ENCODE data around the gene CRYBG3.

The CRYBG3 gene

DNA sequence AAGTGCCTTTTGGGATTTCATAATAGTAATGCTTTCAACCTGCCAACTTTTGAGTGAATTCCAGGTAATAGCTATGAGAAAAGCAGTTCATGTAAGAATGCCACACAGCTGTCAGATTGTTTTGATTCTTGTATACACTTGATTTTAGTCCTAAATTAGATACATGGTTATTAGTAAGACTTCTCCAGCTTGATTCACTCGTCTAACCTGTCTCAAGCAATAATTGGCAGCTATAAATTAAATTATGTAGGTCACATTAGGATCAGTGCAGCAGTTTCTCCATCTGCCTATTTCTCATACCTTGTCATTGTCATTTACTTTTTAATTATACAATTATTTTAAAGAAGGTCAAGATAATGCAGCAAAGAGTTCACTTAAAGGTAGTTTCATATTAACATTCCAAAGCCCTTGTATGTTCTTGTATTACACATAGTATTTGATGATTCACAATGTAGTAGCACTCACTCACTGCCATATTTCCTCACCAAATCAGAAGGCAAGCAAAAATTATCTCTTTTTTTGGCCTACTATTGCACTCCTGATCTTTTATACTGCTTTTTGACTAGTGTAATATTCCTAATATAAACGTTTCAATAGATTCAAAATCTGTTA is 10.9 kb upstream of the CRYBG3 start:
- no peaks in the 10 kb centered on the region for H3K27me3 ChIP-seq (ENCODE audit: insufficient read depth, low read length, poor library complexity)
- H3K4me2 ChIP-seq (ENCODE audit: low read length), result no peak overlapping the region
- H2BK5ac ChIP-seq (ENCODE audit: low read length), result no peak overlapping the region
- no peak for DNase-seq
- no peak overlapping the region for H2AK5ac ChIP-seq (ENCODE audit: low read length)
- no CpG with 5 or more reads among the region's 2 CpGs for WGBS (ENCODE audit: extremely low coverage, insufficient coverage, low lambda C conversion rate)
- H4K5ac ChIP-seq (ENCODE audit: low read length), result no peak overlapping the region
- no peaks in the 10 kb centered on the region for H3K79me1 ChIP-seq (ENCODE audit: low read length)
- H3K79me2 ChIP-seq (ENCODE audit: control insufficient read depth, insufficient read depth, low read length), result no peaks in the 10 kb centered on the region
- no peak overlapping the region for H3K4me3 ChIP-seq (ENCODE audit: low read length)
- H3K9ac ChIP-seq (ENCODE audit: low read length), result no peak overlapping the region
- H3K56ac ChIP-seq (ENCODE audit: low read length), result no peak overlapping the region
- H4K8ac ChIP-seq (ENCODE audit: low read depth, low read length), result no peak overlapping the region
- H3K18ac ChIP-seq (ENCODE audit: low read length), result no peak overlapping the region
- H3K4me1 ChIP-seq (ENCODE audit: control insufficient read depth, low read depth, low read length), result no peaks in the 10 kb centered on the region
- no peak overlapping the region for H3K27ac ChIP-seq (ENCODE audit: low read depth, low read length)
- no peak overlapping the region for H2BK120ac ChIP-seq (ENCODE audit: low read depth, low read length)
- H2BK15ac ChIP-seq (replicated peaks; ENCODE audit: low read depth), result no peak overlapping the region
- H3K36me3 ChIP-seq (ENCODE audit: control insufficient read depth, insufficient read depth, low read length), result no peaks in the 10 kb centered on the region
- H3K4ac ChIP-seq (ENCODE audit: low read depth, low read length), result no peak overlapping the region
- H3K23ac ChIP-seq (ENCODE audit: low read length), result no peak overlapping the region

DNA sequence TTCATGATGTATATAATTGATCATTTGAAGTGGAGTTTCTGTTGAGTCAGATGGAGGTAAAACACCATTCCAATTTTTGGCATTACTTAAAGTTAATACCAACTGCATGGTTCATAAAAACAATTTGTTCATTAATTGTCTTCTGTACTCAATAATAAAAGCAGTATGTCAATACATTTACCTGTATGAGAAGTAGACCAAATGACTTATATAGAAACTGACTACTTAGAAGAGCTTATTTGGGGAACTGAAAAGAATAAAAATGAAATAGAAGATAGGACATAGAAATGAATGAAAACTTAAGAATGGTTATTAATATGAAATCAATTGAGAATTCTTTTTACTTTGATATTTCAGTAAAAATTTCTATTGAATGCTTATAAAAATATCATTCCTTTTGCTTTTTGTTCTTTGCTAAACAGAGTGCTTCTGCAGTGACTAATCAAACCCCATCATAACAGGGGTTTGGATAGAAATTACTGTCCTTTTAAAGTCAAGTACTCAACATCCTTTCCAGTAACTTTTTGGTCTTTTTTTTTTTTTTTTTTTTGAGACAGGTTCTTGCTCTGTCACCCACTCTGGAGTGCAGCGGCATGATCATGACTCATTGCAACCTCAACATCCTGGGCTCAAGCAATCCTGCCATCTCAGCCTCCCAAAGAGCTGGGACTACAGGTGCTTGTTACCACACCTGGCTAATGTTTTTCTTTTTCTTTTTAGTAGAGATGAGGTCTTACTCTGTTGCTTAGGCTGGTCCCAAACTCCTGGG is 6.5 kb upstream of the CRYBG3 start:
- no peak for DNase-seq
- no peaks in the 10 kb centered on the region for H3K27me3 ChIP-seq (ENCODE audit: insufficient read depth, low read length, poor library complexity)
- H2BK15ac ChIP-seq (replicated peaks; ENCODE audit: low read depth), result no peak overlapping the region
- no peak overlapping the region for H3K4ac ChIP-seq (ENCODE audit: low read depth, low read length)
- no peak overlapping the region for H3K27ac ChIP-seq (ENCODE audit: low read depth, low read length)
- H3K79me2 ChIP-seq (ENCODE audit: control insufficient read depth, insufficient read depth, low read length), result no peaks in the 10 kb centered on the region
- no peak overlapping the region for H2BK120ac ChIP-seq (ENCODE audit: low read depth, low read length)
- H3K23ac ChIP-seq (ENCODE audit: low read length), result no peak overlapping the region
- no peak overlapping the region for H4K8ac ChIP-seq (ENCODE audit: low read depth, low read length)
- no peak overlapping the region for H4K5ac ChIP-seq (ENCODE audit: low read length)
- H3K4me3 ChIP-seq (ENCODE audit: low read length), result no peak overlapping the region
- no peak overlapping the region for H3K9ac ChIP-seq (ENCODE audit: low read length)
- H3K79me1 ChIP-seq (ENCODE audit: low read length), result no peaks in the 10 kb centered on the region
- no peaks in the 10 kb centered on the region for H3K36me3 ChIP-seq (ENCODE audit: control insufficient read depth, insufficient read depth, low read length)
- no CpG with 5 or more reads among the region's 1 CpG for WGBS (ENCODE audit: extremely low coverage, insufficient coverage, low lambda C conversion rate)
- H3K4me1 ChIP-seq (ENCODE audit: control insufficient read depth, low read depth, low read length), result no peaks in the 10 kb centered on the region
- H2AK5ac ChIP-seq (ENCODE audit: low read length), result no peak overlapping the region
- no peak overlapping the region for H3K18ac ChIP-seq (ENCODE audit: low read length)
- no peak overlapping the region for H2BK5ac ChIP-seq (ENCODE audit: low read length)
- H3K4me2 ChIP-seq (ENCODE audit: low read length), result no peak overlapping the region
- no peak overlapping the region for H3K56ac ChIP-seq (ENCODE audit: low read length)

DNA sequence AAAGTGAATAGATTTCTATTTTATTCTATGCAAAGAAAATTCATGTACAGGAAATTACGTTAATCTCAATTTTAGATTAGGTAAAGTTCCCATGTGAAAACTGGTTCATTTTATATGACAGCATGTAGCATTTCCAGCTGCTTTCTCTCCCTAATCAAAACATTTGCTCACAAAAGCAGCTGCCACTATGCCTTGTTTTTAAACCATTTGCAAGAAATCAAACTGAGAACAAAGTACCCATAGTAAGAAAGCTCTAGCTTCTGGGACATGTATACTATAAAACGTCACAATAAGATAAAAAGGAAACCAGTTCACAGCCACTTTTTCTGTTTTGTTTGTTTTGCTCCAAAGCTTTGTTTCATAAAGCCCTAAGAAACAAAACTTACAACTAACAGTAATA is 5.0 kb upstream of the CRYBG3 start:
- no peak overlapping the region for H3K27ac ChIP-seq (ENCODE audit: low read depth, low read length)
- no peak overlapping the region for H2AK5ac ChIP-seq (ENCODE audit: low read length)
- H3K4me1 ChIP-seq (ENCODE audit: control insufficient read depth, low read depth, low read length), result no peaks in the 10 kb centered on the region
- no peak overlapping the region for H3K23ac ChIP-seq (ENCODE audit: low read length)
- H2BK5ac ChIP-seq (ENCODE audit: low read length), result no peak overlapping the region
- H2BK120ac ChIP-seq (ENCODE audit: low read depth, low read length), result no peak overlapping the region
- H2BK15ac ChIP-seq (replicated peaks; ENCODE audit: low read depth), result no peak overlapping the region
- no peaks in the 10 kb centered on the region for H3K79me1 ChIP-seq (ENCODE audit: low read length)
- WGBS (ENCODE audit: extremely low coverage, insufficient coverage, low lambda C conversion rate), result no CpG with 5 or more reads among the region's 2 CpGs
- H3K4ac ChIP-seq (ENCODE audit: low read depth, low read length), result no peak overlapping the region
- H3K18ac ChIP-seq (ENCODE audit: low read length), result no peak overlapping the region
- H3K36me3 ChIP-seq (ENCODE audit: control insufficient read depth, insufficient read depth, low read length), result no peaks in the 10 kb centered on the region
- no peak overlapping the region for H4K5ac ChIP-seq (ENCODE audit: low read length)
- H3K9ac ChIP-seq (ENCODE audit: low read length), result no peak overlapping the region
- H3K56ac ChIP-seq (ENCODE audit: low read length), result no peak overlapping the region
- no peak overlapping the region for H3K4me2 ChIP-seq (ENCODE audit: low read length)
- H3K27me3 ChIP-seq (ENCODE audit: insufficient read depth, low read length, poor library complexity), result no peaks in the 10 kb centered on the region
- DNase-seq, result no peak
- no peak overlapping the region for H4K8ac ChIP-seq (ENCODE audit: low read depth, low read length)
- no peak overlapping the region for H3K4me3 ChIP-seq (ENCODE audit: low read length)
- H3K79me2 ChIP-seq (ENCODE audit: control insufficient read depth, insufficient read depth, low read length), result no peaks in the 10 kb centered on the region

DNA sequence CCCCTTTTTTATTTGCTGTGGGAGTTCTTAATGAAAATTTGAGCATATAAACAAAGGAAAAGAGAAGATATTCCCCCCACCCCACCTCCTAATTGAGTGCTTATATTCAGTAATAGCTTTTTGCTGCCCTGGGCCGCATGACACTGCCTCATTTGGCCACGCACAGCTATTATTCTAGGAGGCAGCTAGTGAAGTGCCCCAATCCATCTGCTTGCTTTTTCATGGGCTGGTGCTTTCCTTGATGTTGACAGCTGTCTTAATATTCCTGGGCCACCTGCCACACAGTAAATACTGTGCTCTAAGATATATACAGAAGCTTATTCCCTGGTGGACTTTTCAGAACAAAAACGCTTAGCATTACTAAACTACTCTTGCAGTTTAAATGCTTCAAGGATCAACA is 3.8 kb upstream of the CRYBG3 start:
- Histone ChIP-seq H3K4me1 (ENCODE audit: control insufficient read depth, low read depth, low read length) (no peaks in the 10 kb centered on the region), H2BK120ac (ENCODE audit: low read depth, low read length) (no peak overlapping the region), H3K9ac (ENCODE audit: low read length) (no peak overlapping the region), H3K27me3 (ENCODE audit: insufficient read depth, low read length, poor library complexity) (no peaks in the 10 kb centered on the region), H3K27ac (ENCODE audit: low read depth, low read length) (no peak overlapping the region), H3K79me1 (ENCODE audit: low read length) (no peaks in the 10 kb centered on the region), H4K5ac (ENCODE audit: low read length) (no peak overlapping the region), H3K4ac (ENCODE audit: low read depth, low read length) (no peak overlapping the region), H3K23ac (ENCODE audit: low read length) (no peak overlapping the region), H3K36me3 (ENCODE audit: control insufficient read depth, insufficient read depth, low read length) (no peaks in the 10 kb centered on the region), H2BK5ac (ENCODE audit: low read length) (no peak overlapping the region), H4K8ac (ENCODE audit: low read depth, low read length) (no peak overlapping the region), H3K56ac (ENCODE audit: low read length) (no peak overlapping the region), H3K79me2 (ENCODE audit: control insufficient read depth, insufficient read depth, low read length) (no peaks in the 10 kb centered on the region), H3K18ac (ENCODE audit: low read length) (no peak overlapping the region), H2BK15ac (replicated peaks; ENCODE audit: low read depth) (no peak overlapping the region), H3K4me2 (ENCODE audit: low read length) (no peak overlapping the region), H2AK5ac (ENCODE audit: low read length) (no peak overlapping the region), H3K4me3 (ENCODE audit: low read length) (no peak overlapping the region)
- whole genome bisulfite sequencing (ENCODE audit: extremely low coverage, insufficient coverage, low lambda C conversion rate), result no CpG with 5 or more reads among the region's 3 CpGs
- DNase-seq, result no peak

DNA sequence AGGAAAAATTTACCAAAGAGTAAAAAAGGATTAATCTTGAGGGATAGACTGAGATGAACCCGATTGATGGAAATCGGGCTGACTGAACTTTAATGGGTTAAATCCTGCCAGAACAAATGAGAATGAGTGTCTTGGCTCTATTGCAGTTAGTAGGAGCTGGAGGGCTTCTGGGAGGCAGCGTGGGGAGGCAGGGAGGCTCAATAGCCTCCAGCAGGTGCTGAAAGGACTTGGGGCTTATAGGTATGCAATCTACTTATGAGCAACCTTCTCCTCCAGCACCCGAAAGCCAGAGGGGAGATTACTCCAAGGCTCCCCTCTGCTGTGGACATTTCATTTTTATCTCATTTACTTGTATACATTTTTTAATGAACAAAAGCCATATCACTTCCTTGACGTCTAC is 1.0 kb upstream of the CRYBG3 start:
- no peaks in the 10 kb centered on the region for H3K36me3 ChIP-seq (ENCODE audit: control insufficient read depth, insufficient read depth, low read length)

More for the DNA sequence above, 1.0 kb upstream of the CRYBG3 start:
- H3K23ac ChIP-seq (ENCODE audit: low read length), result no peak overlapping the region
- no peak overlapping the region for H2BK5ac ChIP-seq (ENCODE audit: low read length)
- H2BK120ac ChIP-seq (ENCODE audit: low read depth, low read length), result no peak overlapping the region
- H4K8ac ChIP-seq (ENCODE audit: low read depth, low read length), result no peak overlapping the region
- H3K79me2 ChIP-seq (ENCODE audit: control insufficient read depth, insufficient read depth, low read length), result no peaks in the 10 kb centered on the region
- peaks cover 2% of the 10 kb centered on the region for H3K27me3 ChIP-seq (ENCODE audit: insufficient read depth, low read length, poor library complexity)
- H3K27ac ChIP-seq (ENCODE audit: low read depth, low read length), result no peak overlapping the region
- H3K4me3 ChIP-seq (ENCODE audit: low read length), result no peak overlapping the region
- H3K79me1 ChIP-seq (ENCODE audit: low read length), result peaks cover 2% of the 10 kb centered on the region
- no peak overlapping the region for H2AK5ac ChIP-seq (ENCODE audit: low read length)
- no peak overlapping the region for H3K18ac ChIP-seq (ENCODE audit: low read length)
- DNase-seq, result no peak
- H3K4ac ChIP-seq (ENCODE audit: low read depth, low read length), result no peak overlapping the region
- no peak overlapping the region for H3K9ac ChIP-seq (ENCODE audit: low read length)
- H3K4me2 ChIP-seq (ENCODE audit: low read length), result no peak overlapping the region
- peaks cover 2% of the 10 kb centered on the region for H3K4me1 ChIP-seq (ENCODE audit: control insufficient read depth, low read depth, low read length)
- H3K56ac ChIP-seq (ENCODE audit: low read length), result no peak overlapping the region
- H2BK15ac ChIP-seq (replicated peaks; ENCODE audit: low read depth), result no peak overlapping the region
- no peak overlapping the region for H4K5ac ChIP-seq (ENCODE audit: low read length)
- WGBS (ENCODE audit: extremely low coverage, insufficient coverage, low lambda C conversion rate), result no CpG with 5 or more reads among the region's 5 CpGs

Data from mesendoderm (in vitro differentiated cells).